ENCODE results near the gene MBD3.

The MBD3 gene

GRCh38 chr19:1598777-1599459 lies 6.3 kb upstream of the MBD3 start:
- no peak for DNase-seq (ENCODE audit: low read depth in 2 of 2)

- DNase-seq (ENCODE audit: low read depth in 2 of 2) = no peak
These were observed 772 bp upstream of the MBD3 start for GRCh38 chr19:1593501-1593772.

GRCh38 chr19:1592024-1592754 lies 476 bp downstream of the MBD3 start:
- DNase-seq (ENCODE audit: low read depth in 2 of 2) = peak; percentile 68 to 73

- no peak for DNase-seq (ENCODE audit: low read depth in 2 of 2)
These were observed 1.1 kb downstream of the MBD3 start for GRCh38 chr19:1591421-1592023.

- no peak for DNase-seq (ENCODE audit: low read depth in 2 of 2)
These were observed 1.8 kb downstream of the MBD3 start for GRCh38 chr19:1590641-1591397.

GRCh38 chr19:1587872-1588271 lies 4.8 kb downstream of the MBD3 start:
- DNase-seq (ENCODE audit: low read depth in 2 of 2) = no peak

GRCh38 chr19:1585243-1585580 lies 7.5 kb downstream of the MBD3 start:
- DNase-seq (ENCODE audit: low read depth in 2 of 2) = no peak

GRCh38 chr19:1584500-1585242 lies 8.0 kb downstream of the MBD3 start:
- no peak for DNase-seq (ENCODE audit: low read depth in 2 of 2)

- DNase-seq (ENCODE audit: low read depth in 2 of 2) = no peak
These were observed 10.5 kb downstream of the MBD3 start for GRCh38 chr19:1582201-1582600.

- no peak for DNase-seq (ENCODE audit: low read depth in 2 of 2)
These were observed 11.7 kb downstream of the MBD3 start for GRCh38 chr19:1580957-1581356.

GRCh38 chr19:1580382-1580781 lies 12.3 kb downstream of the MBD3 start:
- DNase-seq (ENCODE audit: low read depth in 2 of 2) = no peak

- DNase-seq (ENCODE audit: low read depth in 2 of 2) = no peak
These were observed 13.4 kb downstream of the MBD3 start for GRCh38 chr19:1579222-1579621.

- no peak for DNase-seq (ENCODE audit: low read depth in 2 of 2)
These were observed 14.6 kb downstream of the MBD3 start for GRCh38 chr19:1577929-1578618.

- no peak for DNase-seq (ENCODE audit: low read depth in 2 of 2)
These were observed 15.4 kb downstream of the MBD3 start for GRCh38 chr19:1577090-1577928.

- no peak for DNase-seq (ENCODE audit: low read depth in 2 of 2)
These were observed 16.2 kb downstream of the MBD3 start for GRCh38 chr19:1576242-1577089.

GRCh38 chr19:1575323-1576241 lies 17.1 kb downstream of the MBD3 start:
- DNase-seq (ENCODE audit: low read depth in 2 of 2) = no peak

- no peak for DNase-seq (ENCODE audit: low read depth in 2 of 2)
These were observed 18.1 kb downstream of the MBD3 start for GRCh38 chr19:1574354-1575136.

- no peak for DNase-seq (ENCODE audit: low read depth in 2 of 2)
These were observed 19.9 kb downstream of the MBD3 start for GRCh38 chr19:1572795-1573194.

Data from fibroblast of skin of left biceps (primary cell).